Kidney epithelial cell (primary cell): Measurements from ENCODE around the gene PHLDB1. TPM values are rescaled to one million over a fixed set of nuclear protein-coding genes. Genes with fewer than 3 reads are reported as not detected.

Source experiments
- DNase-seq: peaks from one replicate; pipeline ENCODE4 v3.0.0-alpha.2; 2010; ENCODE audit warnings: low read depth
- H3K27me3 ChIP-seq: 2 replicates; pipeline ENCODE4 v1.6.0; 2011; ENCODE audit warnings: low read length; ENCODE audit not compliant: control insufficient read depth, insufficient read depth
- H3K36me3 ChIP-seq: 2 replicates; pipeline ENCODE4 v1.5.1; 2011; ENCODE audit warnings: low read length; ENCODE audit not compliant: control insufficient read depth, insufficient read depth
- H3K4me3 ChIP-seq: 2 replicates; pipeline ENCODE4 v1.5.1; 2011; ENCODE audit warnings: low read depth, mild to moderate bottlenecking, control low read depth, low read length
- CTCF ChIP-seq: IDR thresholded peaks from 2 replicates; pipeline ENCODE4 v1.5.1; 2011; ENCODE audit warnings: mild to moderate bottlenecking, moderate library complexity, low read length, control low read depth, inconsistent platforms; ENCODE audit not compliant: insufficient read depth, poor library complexity, severe bottlenecking
- total RNA-seq: library from RNA; depleted of rRNA; stranded (reverse); fragments of >200 nt; gene quantifications from 2 replicates; pipeline ENCODE4 v1.2.3, GENCODE V29; 2015

Gene PHLDB1
- total RNA-seq, 1 donor from 2014 or later: 107 TPM

- H3K4me3 ChIP-seq: no peak overlapping the region
- DNase-seq: no peak
- no peak for TF ChIP-seq CTCF
- no peaks in the 10 kb centered on the region for H3K27me3 ChIP-seq
- H3K36me3 ChIP-seq: peaks cover 8% of the 10 kb centered on the region
Observed at GRCh38 chr11:118656563-118657165, 49.2 kb downstream of the PHLDB1 start.

GRCh38 chr11:118657238-118657637 lies 49.8 kb downstream of the PHLDB1 start:
- no peak for TF ChIP-seq CTCF
- DNase-seq: no peak
- peaks cover 6% of the 10 kb centered on the region for H3K36me3 ChIP-seq
- H3K4me3 ChIP-seq: no peak overlapping the region
- no peaks in the 10 kb centered on the region for H3K27me3 ChIP-seq

- Histone ChIP-seq H3K36me3 (peaks cover 6% of the 10 kb centered on the region), H3K4me3 (no peak overlapping the region), H3K27me3 (no peaks in the 10 kb centered on the region)
- no peak for DNase-seq
- no peak for TF ChIP-seq CTCF
Observed at GRCh38 chr11:118657709-118658428, 50.5 kb downstream of the PHLDB1 start.

GRCh38 chr11:118658429-118659313 lies 51.3 kb downstream of the PHLDB1 start:
- TF ChIP-seq CTCF: peak; percentile 24
- DNase-seq: no peak
- Histone ChIP-seq H3K27me3 (no peaks in the 10 kb centered on the region), H3K4me3 (no peak overlapping the region), H3K36me3 (peaks cover 5% of the 10 kb centered on the region)

- H3K4me3 ChIP-seq: no peak overlapping the region
- peak; percentile 98 for TF ChIP-seq CTCF
- H3K27me3 ChIP-seq: no peaks in the 10 kb centered on the region
- DNase-seq: no peak
- peaks cover 5% of the 10 kb centered on the region for H3K36me3 ChIP-seq
Observed at GRCh38 chr11:118659314-118659952, 52.0 kb downstream of the PHLDB1 start.
